Fibroblast of lung (primary cell): ENCODE data around the gene FNDC5. TPM values are rescaled to one million over a fixed set of nuclear protein-coding genes. Genes with fewer than 3 reads are reported as not detected.
A peak's percentile ranks its signal among the peaks of the same experiment; 100 is the strongest.

Experiments used
- DNase-seq, 2 donors: peaks; one replicate each; pipeline versions ENCODE4 v3.0.0 to v3.0.0-alpha.2; 2010; ENCODE audit warnings: low read depth in 2 of 2
- H2AFZ ChIP-seq: 2 replicates; pipeline ENCODE4 v1.5.1; 2012; ENCODE audit warnings: low read length, control low read depth, inconsistent platforms
- H3K27ac ChIP-seq: 2 replicates; pipeline ENCODE4 v1.5.1; 2011; ENCODE audit warnings: low read length, control low read depth; ENCODE audit not compliant: insufficient read depth
- H3K27me3 ChIP-seq: 2 replicates; pipeline ENCODE4 v1.5.1; 2011; ENCODE audit warnings: mild to moderate bottlenecking, low read length; ENCODE audit not compliant: control insufficient read depth, insufficient read depth
- H3K36me3 ChIP-seq: 2 replicates; pipeline ENCODE4 v1.5.1; 2011; ENCODE audit warnings: low read length; ENCODE audit not compliant: control insufficient read depth, insufficient read depth
- H3K4me1 ChIP-seq: 2 replicates; pipeline ENCODE4 v1.5.1; 2011; ENCODE audit warnings: low read length; ENCODE audit not compliant: control insufficient read depth, insufficient read depth; ENCODE audit errors: extremely low read depth
- H3K4me2 ChIP-seq: 2 replicates; pipeline ENCODE4 v1.5.1; 2011; ENCODE audit warnings: low read length, control low read depth; ENCODE audit not compliant: insufficient read depth; ENCODE audit errors: extremely low read depth
- H3K4me3 ChIP-seq, 4 experiments: fragments of 200-600 bp in 1 of 4; sonication (generic) in 1 of 4; replicated peaks in 1 of 4; 2 replicates each; pipeline ENCODE4 v1.5.1; 2011 to 2016; ENCODE audit warnings: low read length in 4 of 4, low read depth in 3 of 4, mild to moderate bottlenecking in 3 of 4, control low read depth in 2 of 4, inconsistent platforms in 1 of 4, mixed read lengths in 1 of 4; ENCODE audit not compliant: insufficient read depth in 1 of 4; ENCODE audit errors: control extremely low read depth in 1 of 4
- H3K79me2 ChIP-seq: 2 replicates; pipeline ENCODE4 v1.5.1; 2012; ENCODE audit warnings: mild to moderate bottlenecking, low read length, inconsistent platforms; ENCODE audit not compliant: control insufficient read depth, insufficient read depth
- H3K9ac ChIP-seq: 2 replicates; pipeline ENCODE4 v1.5.1; 2011; ENCODE audit warnings: mild to moderate bottlenecking, low read length, control low read depth; ENCODE audit not compliant: insufficient read depth
- H3K9me3 ChIP-seq: 2 replicates; pipeline ENCODE4 v1.5.1; 2012; ENCODE audit warnings: low read depth, low read length; ENCODE audit not compliant: control insufficient read depth, insufficient read depth
- H4K20me1 ChIP-seq: 2 replicates; pipeline ENCODE4 v1.5.1; 2011; ENCODE audit warnings: low read length; ENCODE audit not compliant: control insufficient read depth, insufficient read depth; ENCODE audit errors: extremely low read depth
- EZH2 ChIP-seq: IDR thresholded peaks from 2 replicates; pipeline ENCODE4 v1.5.1; 2012; ENCODE audit warnings: low read length, control low read depth, mild to moderate bottlenecking; ENCODE audit errors: missing control alignments
- polyA plus RNA-seq, 2 donors: library from polyadenylated mRNA; depleted of rRNA in 1 of 2; stranded (reverse) in 1 of 2; unstranded in 1 of 2; fragments of >200 nt; gene quantifications; 2 replicates each; pipeline ENCODE4 v1.2.1, GENCODE V29; 2011 to 2012; ENCODE audit warnings: missing spikeins in 1 of 2
- total RNA-seq: library from RNA; depleted of rRNA; stranded (reverse); fragments of >200 nt; gene quantifications from 2 replicates; pipeline ENCODE4 v1.2.1, GENCODE V29; 2014
- TF ChIP-seq, protein P1 (sequence below), 2 donors: IDR thresholded peaks in 1 of 2; conservative IDR thresholded peaks in 1 of 2; 1 replicate in 1 of 2; 2 replicates in 1 of 2; pipeline ENCODE4 v1.5.1; 2011 to 2012; ENCODE audit warnings: low read length in 2 of 2, control low read depth in 1 of 2, inconsistent platforms in 1 of 2, low read depth in 1 of 2, mild to moderate bottlenecking in 1 of 2

FNDC5 gene
- total and polyA plus RNA-seq, 2 donors (not counting 1 experiment from before 2014, with no cell fraction given) = 0.33 to 1.6 TPM

GRCh38 chr1:32863218-32863880 is 7.4 kb downstream of the FNDC5 start:
- no peak overlapping the region for H3K27ac ChIP-seq
- no peaks in the 10 kb centered on the region for H3K79me2 ChIP-seq
- H3K9ac ChIP-seq = no peak overlapping the region
- no peak overlapping the region for H3K4me3 ChIP-seq
- TF ChIP-seq, protein P1, sequence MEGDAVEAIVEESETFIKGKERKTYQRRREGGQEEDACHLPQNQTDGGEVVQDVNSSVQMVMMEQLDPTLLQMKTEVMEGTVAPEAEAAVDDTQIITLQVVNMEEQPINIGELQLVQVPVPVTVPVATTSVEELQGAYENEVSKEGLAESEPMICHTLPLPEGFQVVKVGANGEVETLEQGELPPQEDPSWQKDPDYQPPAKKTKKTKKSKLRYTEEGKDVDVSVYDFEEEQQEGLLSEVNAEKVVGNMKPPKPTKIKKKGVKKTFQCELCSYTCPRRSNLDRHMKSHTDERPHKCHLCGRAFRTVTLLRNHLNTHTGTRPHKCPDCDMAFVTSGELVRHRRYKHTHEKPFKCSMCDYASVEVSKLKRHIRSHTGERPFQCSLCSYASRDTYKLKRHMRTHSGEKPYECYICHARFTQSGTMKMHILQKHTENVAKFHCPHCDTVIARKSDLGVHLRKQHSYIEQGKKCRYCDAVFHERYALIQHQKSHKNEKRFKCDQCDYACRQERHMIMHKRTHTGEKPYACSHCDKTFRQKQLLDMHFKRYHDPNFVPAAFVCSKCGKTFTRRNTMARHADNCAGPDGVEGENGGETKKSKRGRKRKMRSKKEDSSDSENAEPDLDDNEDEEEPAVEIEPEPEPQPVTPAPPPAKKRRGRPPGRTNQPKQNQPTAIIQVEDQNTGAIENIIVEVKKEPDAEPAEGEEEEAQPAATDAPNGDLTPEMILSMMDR (conservative IDR thresholded peaks at IDR 0.05 in 1 of 2, IDR thresholded peaks at IDR 0.05 in 1 of 2; ENCODE audit: low read depth in 1 of 2, low read length in 2 of 2) = no peak
- no peak for TF ChIP-seq EZH2
- no peaks in the 10 kb centered on the region for H4K20me1 ChIP-seq
- H2AFZ ChIP-seq = no peak overlapping the region
- H3K9me3 ChIP-seq = no peaks in the 10 kb centered on the region
- H3K27me3 ChIP-seq = no peaks in the 10 kb centered on the region
- DNase-seq = no peak
- H3K4me1 ChIP-seq = no peaks in the 10 kb centered on the region
- H3K36me3 ChIP-seq = no peaks in the 10 kb centered on the region
- H3K4me2 ChIP-seq = no peak overlapping the region

- peak in 1 of 2 donors; percentile 20 for DNase-seq
- no peaks in the 10 kb centered on the region for H3K36me3 ChIP-seq
- H3K27ac ChIP-seq = no peak overlapping the region
- H3K4me2 ChIP-seq = peak overlapping the region; percentile 27
- H3K27me3 ChIP-seq = no peaks in the 10 kb centered on the region
- no peak overlapping the region for H2AFZ ChIP-seq
- H4K20me1 ChIP-seq = no peaks in the 10 kb centered on the region
- no peaks in the 10 kb centered on the region for H3K9me3 ChIP-seq
- H3K4me3 ChIP-seq = no peak overlapping the region
- no peaks in the 10 kb centered on the region for H3K4me1 ChIP-seq
- H3K9ac ChIP-seq = no peak overlapping the region
- no peaks in the 10 kb centered on the region for H3K79me2 ChIP-seq
- TF ChIP-seq, protein P1 (conservative IDR thresholded peaks at IDR 0.05 in 1 of 2, IDR thresholded peaks at IDR 0.05 in 1 of 2; ENCODE audit: low read depth in 1 of 2, low read length in 2 of 2) = no peak
- TF ChIP-seq EZH2 = no peak
Observed at GRCh38 chr1:32861904-32862695, 8.6 kb downstream of the FNDC5 start.

DNA sequence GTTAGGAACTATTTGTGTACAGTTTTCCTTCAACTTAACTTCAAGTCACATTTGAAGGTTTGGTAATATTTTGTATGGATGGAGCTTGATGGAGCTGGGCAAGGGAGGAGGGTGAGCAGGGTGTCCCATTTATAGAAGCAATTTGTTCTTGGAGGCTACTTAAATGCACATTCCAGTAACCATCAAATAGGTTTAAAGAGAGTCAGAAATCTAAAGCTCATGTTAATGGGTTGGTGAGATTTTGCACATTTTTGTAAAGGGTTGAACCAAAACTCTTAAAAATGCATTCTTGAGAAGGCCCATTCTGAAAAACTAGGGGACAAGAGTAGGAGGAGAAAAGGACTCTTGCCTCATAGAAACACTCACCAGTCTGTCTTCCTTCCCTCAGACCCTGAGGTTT is 10.1 kb downstream of the FNDC5 start:
- TF ChIP-seq, protein P1 (conservative IDR thresholded peaks at IDR 0.05 in 1 of 2, IDR thresholded peaks at IDR 0.05 in 1 of 2; ENCODE audit: low read depth in 1 of 2, low read length in 2 of 2) = no peak
- TF ChIP-seq EZH2 = no peak
- no peaks in the 10 kb centered on the region for H3K79me2 ChIP-seq
- H2AFZ ChIP-seq = no peak overlapping the region
- no peak overlapping the region for H3K27ac ChIP-seq
- no peaks in the 10 kb centered on the region for H4K20me1 ChIP-seq
- no peaks in the 10 kb centered on the region for H3K27me3 ChIP-seq
- H3K36me3 ChIP-seq = peaks cover 1% of the 10 kb centered on the region
- H3K9me3 ChIP-seq = no peaks in the 10 kb centered on the region
- H3K4me2 ChIP-seq = no peak overlapping the region
- H3K4me3 ChIP-seq = no peak overlapping the region
- no peaks in the 10 kb centered on the region for H3K4me1 ChIP-seq
- no peak overlapping the region for H3K9ac ChIP-seq
- DNase-seq = no peak
